Ovary (tissue), 9 donors: ENCODE results near the gene CAPZA2. TPM values are rescaled to one million over a fixed set of nuclear protein-coding genes. Genes with fewer than 3 reads are reported as not detected.

Source experiments
- DNase-seq, 5 donors: peaks; one replicate each; pipeline ENCODE4 v3.0.0-alpha.2; 2019 to 2020
- H3K27ac ChIP-seq, 2 donors: fragments of 200-600 bp; one replicate each; pipeline versions ENCODE4 v1.5.1 to v1.8.0; 2019 to 2022
- H3K27me3 ChIP-seq: fragments of 200-600 bp; one replicate; pipeline ENCODE4 v1.8.0; 2022
- H3K36me3 ChIP-seq: fragments of 200-600 bp; sonication (generic); one replicate; pipeline ENCODE4 v1.5.1; 2019
- H3K4me1 ChIP-seq: one replicate; pipeline ENCODE4 v1.8.1; 2013; ENCODE audit warnings: mild to moderate bottlenecking, moderate library complexity; ENCODE audit not compliant: insufficient read depth
- H3K4me3 ChIP-seq: fragments of 200-600 bp; sonication (generic); one replicate; pipeline ENCODE4 v1.5.1; 2017
- H3K9me3 ChIP-seq, 2 donors: fragments of 200-600 bp in 1 of 2; sonication (generic) in 1 of 2; one replicate each; pipeline versions ENCODE4 v1.5.1 to v1.8.1; 2013 to 2019; ENCODE audit warnings: mild to moderate bottlenecking in 1 of 2, moderate library complexity in 1 of 2
- CTCF ChIP-seq, 3 donors: fragments of 450-650 bp in 2 of 3; fragments of 200-600 bp in 1 of 3; IDR thresholded peaks; one replicate each; pipeline versions ENCODE4 v1.5.1 to v1.8.0; 2016 to 2022; ENCODE audit warnings: antibody characterized with exemption in 3 of 3, mild to moderate bottlenecking in 1 of 3
- EP300 ChIP-seq: sonication (generic); formaldehyde crosslinking; IDR thresholded peaks from one replicate; pipeline ENCODE4 v1.6.1; 2017; ENCODE audit warnings: antibody characterized with exemption
- POLR2A ChIP-seq: fragments of 450-650 bp; IDR thresholded peaks from one replicate; pipeline ENCODE4 v1.6.1; 2017; ENCODE audit warnings: antibody characterized with exemption, mild to moderate bottlenecking, moderate library complexity
- WGBS, 3 donors: extraction: QIAGEN DNeasy Blood & Tissue Kit in 1 of 3; methylation state at CpG; one replicate each; pipeline versions ENCODE4 v1.1.5 to v1.1.7; 2013 to 2017; 5-methylcytosine and 5-hydroxymethylcytosine counted together
- intact Hi-C, 4 donors: fragments of 100-400 bp; cut with DNase I; formaldehyde crosslinking; loops; one replicate each; pipeline versions ENCODE4 v1.11.0 to v1.15.1; 2022 to 2023
- polyA plus RNA-seq, 2 donors: library from polyadenylated mRNA; stranded (reverse); fragments of 200-250 nt in 1 of 2; fragments of 350-450 nt in 1 of 2; fragmentation: Illumina TruSeq in 1 of 2; extraction: RNeasy Lipid Tissue Mini Kit (QIAGEN cat#74804) in 1 of 2; gene quantifications; one replicate each; pipeline ENCODE4 v1.2.3, GENCODE V29; 2013 to 2014
- total RNA-seq, 7 donors: library from RNA; depleted of rRNA in 2 of 7; stranded (reverse); fragments of >200 nt in 2 of 7; fragmentation: NEBNext Ultra II Directional in 3 of 7; extraction: Animal tissue kit (Norgen Biotek cat#: 25700) in 3 of 7; gene quantifications; one replicate each; pipeline versions ENCODE4 v1.1.0 to v1.2.4, GENCODE V29; 2016 to 2023
- donor health status: DM: no; HTN: no; CAD: no; lungs with moderate emphysema.
- donor health status: DM: no; HTN: no; CAD: no.
- donor health status: Bipolar disorder and iron deficiency.
- donor health status: DM: yes; HTN: yes; CAD: no.
- donor health status: DM: no; HTN: no; CAD: no.
- donor health status: DM: yes; HTN: yes; CAD: no.

CAPZA2 gene
- total and polyA plus RNA-seq, 9 donors = 55.1 to 184 (median 129) TPM

- no peaks in the 10 kb centered on the region for H3K27me3 ChIP-seq
- no peaks in the 10 kb centered on the region for H3K36me3 ChIP-seq
- no peaks in the 10 kb centered on the region for H3K9me3 ChIP-seq
- DNase-seq = no peak
- no peak overlapping the region for H3K4me3 ChIP-seq
- H3K27ac ChIP-seq = no peak overlapping the region
- intact Hi-C loops = no loop called here
- TF ChIP-seq EP300 (no peak), POLR2A (no peak), CTCF (IDR thresholded peaks at IDR 0.05) (no peak)
- 72 to 79% (median 72%) methylated on average over 3 of the region's 3 CpGs for WGBS, 3 donors
- no peaks in the 10 kb centered on the region for H3K4me1 ChIP-seq
Measured at GRCh38 chr7:116837586-116837985, 24.8 kb upstream of the CAPZA2 start.

GRCh38 chr7:116840256-116840655 lies 22.1 kb upstream of the CAPZA2 start:
- Histone ChIP-seq H3K4me3 (no peak overlapping the region), H3K4me1 (no peaks in the 10 kb centered on the region), H3K27ac (no peak overlapping the region), H3K36me3 (no peaks in the 10 kb centered on the region), H3K27me3 (no peaks in the 10 kb centered on the region), H3K9me3 (no peaks in the 10 kb centered on the region)
- intact Hi-C loops = no loop called here
- no peak for DNase-seq
- 59 to 66% (median 60%) methylated on average over 5 of the region's 5 CpGs for WGBS, 3 donors
- no peak for TF ChIP-seq EP300
- TF ChIP-seq CTCF (IDR thresholded peaks at IDR 0.05) = no peak
- no peak for TF ChIP-seq POLR2A

- H3K9me3 ChIP-seq = no peaks in the 10 kb centered on the region
- no peaks in the 10 kb centered on the region for H3K4me1 ChIP-seq
- TF ChIP-seq CTCF (IDR thresholded peaks at IDR 0.05) (no peak), EP300 (no peak), POLR2A (no peak)
- no peak overlapping the region for H3K4me3 ChIP-seq
- WGBS, 3 donors = 57 to 78% (median 67%) methylated on average over 1 of the region's 1 CpG
- H3K27ac ChIP-seq = no peak overlapping the region
- no peaks in the 10 kb centered on the region for H3K27me3 ChIP-seq
- intact Hi-C loops = no loop called here
- no peaks in the 10 kb centered on the region for H3K36me3 ChIP-seq
- no peak for DNase-seq
Measured at GRCh38 chr7:116842371-116842770, 20.0 kb upstream of the CAPZA2 start.

GRCh38 chr7:116843378-116843777 lies 19.0 kb upstream of the CAPZA2 start:
- no peaks in the 10 kb centered on the region for H3K9me3 ChIP-seq
- H3K4me3 ChIP-seq = no peak overlapping the region
- DNase-seq = no peak
- H3K27ac ChIP-seq = no peak overlapping the region
- H3K4me1 ChIP-seq = no peaks in the 10 kb centered on the region
- intact Hi-C loops = no loop called here
- no peaks in the 10 kb centered on the region for H3K27me3 ChIP-seq
- WGBS, 3 donors = 67 to 75% (median 68%) methylated on average over 4 of the region's 4 CpGs
- no peak for TF ChIP-seq POLR2A
- TF ChIP-seq EP300 = no peak
- TF ChIP-seq CTCF (IDR thresholded peaks at IDR 0.05) = no peak
- H3K36me3 ChIP-seq = no peaks in the 10 kb centered on the region

GRCh38 chr7:116851175-116851574 lies 11.2 kb upstream of the CAPZA2 start:
- H3K36me3 ChIP-seq = no peaks in the 10 kb centered on the region
- no peak for DNase-seq
- intact Hi-C loops = no loop called here
- no peak overlapping the region for H3K4me3 ChIP-seq
- no peaks in the 10 kb centered on the region for H3K9me3 ChIP-seq
- WGBS, 3 donors = 78 to 90% (median 82%) methylated on average over 5 of the region's 5 CpGs
- TF ChIP-seq CTCF (IDR thresholded peaks at IDR 0.05) (no peak), POLR2A (no peak), EP300 (no peak)
- no peaks in the 10 kb centered on the region for H3K4me1 ChIP-seq
- no peaks in the 10 kb centered on the region for H3K27me3 ChIP-seq
- no peak overlapping the region for H3K27ac ChIP-seq
